Hematopoietic multipotent progenitor cell treated with erythropoietin and hydrocortisone succinate and interleukin-3 and kit ligand, for 6 days (in vitro differentiated cells): ENCODE data around the gene CDCP1.
"Not testable (repeated sequence)": the region's sequence is repeated elsewhere in the genome, so short reads cannot be mapped to it uniquely, and the experiment has no call there.

Experiments used
- DNase-seq: peaks from one replicate; pipeline ENCODE4 v3.0.0-alpha.2; 2015

Gene CDCP1

DNA sequence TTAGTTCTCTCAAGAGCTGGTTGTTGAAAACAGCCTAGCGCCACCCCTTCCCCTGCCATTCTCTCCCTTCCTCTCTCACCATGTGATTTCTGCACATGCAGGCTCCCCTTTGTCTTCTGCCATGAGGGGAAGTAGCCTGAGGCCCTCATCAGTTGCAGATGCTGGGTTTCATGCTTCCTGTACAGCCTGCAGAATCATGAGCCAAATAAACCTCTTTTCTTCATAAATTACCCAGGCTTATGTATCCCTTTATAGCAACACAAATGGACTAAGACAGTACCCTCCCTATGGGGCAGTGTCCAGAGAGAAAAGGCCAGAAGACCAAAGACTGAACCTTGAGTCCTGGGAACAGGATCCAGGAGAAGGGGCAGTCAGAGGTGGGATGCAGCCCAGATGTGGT is 65.4 kb downstream of the CDCP1 start:
- no peak for DNase-seq

DNA sequence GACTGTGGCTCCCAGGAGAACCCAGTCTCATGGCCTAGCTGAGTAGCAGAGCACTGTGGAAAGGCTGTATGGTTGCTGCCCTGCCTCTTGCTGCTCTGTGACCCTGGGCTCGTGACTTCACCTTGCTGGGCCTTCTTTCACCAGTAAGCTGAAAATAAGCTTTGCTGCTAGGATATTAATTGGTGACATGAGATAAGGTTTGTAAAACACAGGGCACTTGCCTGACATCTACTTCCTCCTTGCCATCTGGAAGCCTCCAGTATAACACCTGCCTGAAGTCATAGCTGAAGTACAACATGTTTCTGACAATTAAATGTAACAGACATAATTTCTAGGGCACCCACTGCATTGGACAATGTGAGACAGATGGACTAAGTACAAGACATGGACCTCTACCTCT is 66.5 kb downstream of the CDCP1 start:
- DNase-seq: no peak

DNA sequence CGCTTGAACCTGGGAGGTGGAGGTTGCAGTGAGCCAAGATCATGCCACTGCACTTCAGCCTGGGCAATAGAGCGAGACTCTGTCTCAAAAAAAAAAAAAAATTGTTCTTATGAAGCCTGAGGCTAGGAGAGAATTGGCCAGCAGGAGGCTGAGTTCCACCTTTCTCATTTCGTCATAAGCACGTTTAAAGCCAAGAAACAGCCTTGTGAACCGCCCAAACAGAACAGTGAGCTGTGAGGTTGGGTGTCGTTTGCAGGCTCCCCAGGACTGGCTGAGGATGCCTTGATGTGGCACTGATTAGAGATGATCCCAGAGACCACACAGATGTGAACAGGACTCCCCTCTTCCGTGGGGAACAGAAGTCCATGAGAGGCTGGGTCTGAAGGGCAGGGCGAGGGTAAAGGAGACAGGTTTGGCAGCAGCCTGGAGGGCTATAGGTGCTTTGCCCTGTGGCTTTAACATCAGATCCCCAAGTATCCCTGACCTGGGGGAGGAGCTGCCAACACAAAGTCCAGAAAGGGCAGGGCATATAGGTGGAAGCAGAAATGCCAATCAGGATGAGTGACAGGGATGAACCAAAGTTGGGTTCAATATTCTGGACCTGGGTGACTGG is 67.2 kb downstream of the CDCP1 start:
- peak; percentile 43 for DNase-seq

DNA sequence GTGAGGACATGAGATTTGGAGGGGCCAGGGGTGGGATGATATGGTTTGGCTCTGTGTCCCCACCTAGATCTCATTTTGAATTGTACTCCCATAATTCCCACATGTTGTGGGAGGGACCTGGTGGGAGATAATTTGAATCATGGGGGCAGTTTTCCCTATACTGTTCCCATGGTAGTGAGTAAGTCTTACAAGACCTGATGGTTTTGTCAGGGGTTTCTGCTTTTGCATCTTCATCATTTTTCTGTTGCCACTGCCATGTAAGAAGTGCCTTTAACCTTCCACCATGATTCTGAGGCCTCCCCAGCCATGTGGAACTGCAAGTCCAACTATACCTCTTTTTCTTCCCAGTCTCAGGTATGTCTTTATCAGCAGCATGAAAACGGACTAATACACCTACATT is 67.9 kb downstream of the CDCP1 start:
- not testable (repeated sequence) for DNase-seq

- DNase-seq: no peak
These were observed 70.2 kb downstream of the CDCP1 start for GRCh38 chr3:45075821-45076625.

DNA sequence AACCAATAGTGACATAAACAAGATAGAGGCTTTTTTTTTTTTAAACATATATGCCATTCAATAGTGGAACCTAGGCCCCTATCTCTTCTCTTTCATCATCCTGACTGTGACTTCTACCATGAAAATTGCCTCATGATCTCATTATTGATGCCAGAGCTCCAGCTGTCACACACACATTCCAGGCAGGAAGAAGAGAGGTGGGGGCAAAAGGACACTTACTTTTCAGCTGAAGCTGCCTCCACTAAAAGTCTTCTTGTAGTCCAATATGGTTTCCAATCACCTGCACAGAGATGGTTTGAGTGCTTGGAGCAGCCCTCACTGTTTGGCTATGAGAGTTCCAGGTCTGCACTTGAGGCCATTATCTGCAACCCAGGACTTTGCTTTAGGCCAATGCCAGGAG is 75.1 kb downstream of the CDCP1 start:
- no peak for DNase-seq

DNA sequence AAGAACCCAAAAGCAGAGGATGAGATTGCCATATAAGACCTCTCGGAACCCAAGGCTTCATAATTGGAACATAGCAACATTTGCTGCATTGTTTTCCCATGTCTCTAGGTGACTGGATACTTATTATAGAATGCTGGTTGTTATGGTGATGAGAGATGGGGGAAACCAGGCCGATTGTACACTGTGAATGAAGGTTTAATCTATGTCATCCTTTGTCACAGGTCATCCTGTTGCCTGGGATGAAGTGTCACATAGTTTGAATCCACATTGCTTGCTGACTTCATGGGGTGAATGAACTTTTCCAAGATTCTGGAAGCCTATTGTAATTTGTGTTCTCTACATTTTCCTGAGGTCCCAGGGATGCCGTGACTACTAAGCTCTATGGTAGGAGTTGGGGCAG is 78.2 kb downstream of the CDCP1 start:
- no peak for DNase-seq

DNA sequence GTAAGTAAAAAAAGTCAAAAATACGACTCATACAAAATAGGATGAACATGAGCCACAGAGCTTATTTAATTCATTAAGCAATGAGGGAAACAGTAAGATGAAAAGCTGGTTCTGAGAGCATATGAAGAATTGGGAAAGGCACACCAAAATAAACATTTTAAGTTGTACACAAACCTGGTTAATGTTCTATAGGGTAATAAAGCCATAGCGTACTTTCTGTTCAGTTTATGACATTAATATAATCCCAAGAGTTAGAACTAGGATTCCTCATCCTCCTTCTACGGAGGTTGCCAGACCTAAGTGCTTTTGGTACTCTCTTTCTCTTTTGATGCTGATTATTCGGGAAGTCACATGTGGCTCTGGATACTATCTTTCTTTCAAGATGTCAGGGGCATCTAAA is 78.7 kb downstream of the CDCP1 start:
- DNase-seq: no peak

- no peak for DNase-seq
These were observed 79.9 kb downstream of the CDCP1 start for GRCh38 chr3:45066109-45066801.

DNA sequence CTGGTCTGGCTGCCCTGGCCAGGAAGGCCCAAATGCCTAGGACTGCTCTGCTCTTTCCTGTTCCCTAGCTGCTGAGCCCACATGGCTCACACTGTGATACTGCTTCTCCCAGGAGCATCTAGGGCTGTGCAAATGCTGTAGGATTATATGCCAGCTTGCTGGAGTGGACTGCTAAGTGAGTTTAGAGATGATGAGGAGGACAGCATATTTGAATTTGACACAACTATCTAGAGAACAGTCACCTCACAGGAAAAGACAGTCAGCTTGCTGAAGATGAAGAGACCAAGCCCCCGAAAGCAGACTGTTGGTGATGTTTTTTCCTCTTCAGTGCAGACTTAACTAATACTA is 80.8 kb downstream of the CDCP1 start:
- DNase-seq: no peak

GRCh38 chr3:45064512-45065372 is 81.4 kb downstream of the CDCP1 start:
- DNase-seq: peak; percentile 89

GRCh38 chr3:45062697-45063070 is 83.5 kb downstream of the CDCP1 start:
- DNase-seq: no peak

DNA sequence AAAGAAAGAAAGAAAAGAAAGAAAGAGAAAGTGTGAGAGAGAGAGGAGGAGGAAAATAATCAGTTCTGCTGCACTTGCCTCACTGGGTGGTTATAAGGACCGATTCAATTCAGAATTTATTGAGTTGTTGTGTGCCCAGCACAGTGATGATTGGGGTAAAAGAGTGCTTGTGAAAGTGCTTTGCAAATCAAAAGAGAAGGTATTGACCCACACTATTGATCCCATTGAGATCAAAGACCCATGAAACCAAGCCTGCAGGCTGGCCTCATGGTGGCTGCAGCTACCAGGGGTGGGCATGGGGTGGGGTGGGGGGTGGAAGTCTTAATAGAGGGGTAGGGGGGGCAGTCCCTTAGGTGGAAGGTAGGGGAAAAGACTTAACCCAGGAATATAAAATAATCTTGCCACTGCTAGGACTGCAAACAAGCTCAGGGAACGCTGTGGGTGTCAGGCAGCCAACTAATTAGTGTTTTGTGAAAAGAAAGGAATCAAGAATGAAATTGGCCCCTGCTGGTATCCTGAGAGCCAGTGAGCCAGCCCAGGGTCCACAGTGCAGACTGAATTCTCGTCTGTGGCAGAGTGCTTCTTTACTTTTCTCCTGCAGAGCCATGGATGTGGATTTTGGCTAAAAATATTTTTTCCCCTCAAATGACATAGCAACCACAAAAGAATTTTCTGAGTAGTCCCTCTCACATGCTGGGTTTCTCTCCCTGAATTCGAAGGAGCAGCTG is 85.8 kb downstream of the CDCP1 start:
- DNase-seq: no peak

GRCh38 chr3:45059132-45059531 is 87.0 kb downstream of the CDCP1 start:
- no peak for DNase-seq

DNA sequence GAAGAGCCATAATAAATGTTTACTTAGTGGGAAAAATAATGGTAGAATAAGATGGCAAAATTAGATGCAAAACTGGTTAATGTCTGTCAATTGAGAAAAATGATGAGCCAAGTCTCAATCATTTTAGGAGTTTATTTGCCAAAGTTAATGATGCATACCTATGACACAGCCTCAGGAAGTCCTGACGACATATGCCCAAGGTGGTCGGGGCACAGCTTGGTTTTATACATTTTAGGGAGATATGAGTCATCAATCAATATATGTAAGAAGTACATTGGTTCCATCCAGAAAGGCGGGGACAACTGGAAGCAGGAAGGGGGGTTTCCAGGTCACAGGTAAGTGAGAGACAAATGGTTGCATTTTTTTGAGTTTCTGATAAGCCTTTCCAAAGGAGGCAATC is 88.6 kb downstream of the CDCP1 start:
- DNase-seq: no peak

- DNase-seq: no peak
These were observed 89.4 kb downstream of the CDCP1 start for GRCh38 chr3:45056608-45057301.

- peak; percentile 76 for DNase-seq
These were observed 90.6 kb downstream of the CDCP1 start for GRCh38 chr3:45055411-45056143.

- no peak for DNase-seq
These were observed 91.2 kb downstream of the CDCP1 start for GRCh38 chr3:45055032-45055410.

- DNase-seq: peak; percentile 40
These were observed 91.9 kb downstream of the CDCP1 start for GRCh38 chr3:45054196-45054857.

DNA sequence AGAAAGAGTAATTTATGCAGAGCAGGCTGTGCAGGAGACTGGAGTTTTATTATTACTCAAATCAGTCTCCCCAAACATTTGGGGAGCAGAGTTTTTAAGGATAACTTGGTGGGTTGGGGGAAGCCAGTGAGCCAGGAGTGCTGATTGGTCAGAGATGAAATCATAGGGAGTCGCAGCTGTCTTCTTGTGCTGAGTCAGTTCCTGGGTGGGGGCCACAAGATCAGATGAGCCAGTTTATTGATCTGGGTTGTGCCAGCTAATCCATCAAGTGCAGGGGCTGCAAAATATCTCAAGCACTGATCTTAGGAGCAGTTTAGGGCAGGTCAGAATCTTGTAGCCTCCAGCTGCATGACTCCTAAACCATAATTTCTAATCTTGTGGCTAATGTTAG is 92.4 kb downstream of the CDCP1 start:
- DNase-seq: not testable (repeated sequence)

DNA sequence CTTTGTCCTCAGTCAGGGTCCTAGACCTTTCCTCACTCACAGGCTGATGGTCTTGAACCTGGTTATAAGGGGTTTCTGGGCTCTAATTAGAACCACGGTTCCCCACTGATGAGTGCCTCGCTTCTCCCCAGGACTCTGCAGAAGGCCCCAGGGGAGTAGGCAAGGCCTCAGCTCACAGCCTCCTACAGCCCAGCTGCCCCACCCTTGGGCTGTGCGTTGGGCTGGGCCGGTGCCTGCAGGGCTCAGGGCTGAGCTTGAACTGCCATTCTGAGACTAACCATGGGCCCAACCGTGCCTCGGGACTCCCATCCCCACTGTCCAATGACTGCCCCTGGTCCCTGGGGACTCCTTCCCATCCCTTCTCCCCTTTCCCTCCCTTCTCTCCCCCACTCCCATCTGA is 94.5 kb downstream of the CDCP1 start:
- no peak for DNase-seq
